HG03469 (cell line): ENCODE data around the gene ANKS3.

ENCODE experiments used
- ATAC-seq: cut with Tn5 transposase; IDR thresholded peaks from one replicate; pipeline ENCODE4 v1.9.1; 2021; ENCODE audit warnings: mild to moderate bottlenecking, moderate library complexity, moderate number of reproducible peaks; ENCODE audit not compliant: unreplicated experiment

Gene ANKS3

DNA sequence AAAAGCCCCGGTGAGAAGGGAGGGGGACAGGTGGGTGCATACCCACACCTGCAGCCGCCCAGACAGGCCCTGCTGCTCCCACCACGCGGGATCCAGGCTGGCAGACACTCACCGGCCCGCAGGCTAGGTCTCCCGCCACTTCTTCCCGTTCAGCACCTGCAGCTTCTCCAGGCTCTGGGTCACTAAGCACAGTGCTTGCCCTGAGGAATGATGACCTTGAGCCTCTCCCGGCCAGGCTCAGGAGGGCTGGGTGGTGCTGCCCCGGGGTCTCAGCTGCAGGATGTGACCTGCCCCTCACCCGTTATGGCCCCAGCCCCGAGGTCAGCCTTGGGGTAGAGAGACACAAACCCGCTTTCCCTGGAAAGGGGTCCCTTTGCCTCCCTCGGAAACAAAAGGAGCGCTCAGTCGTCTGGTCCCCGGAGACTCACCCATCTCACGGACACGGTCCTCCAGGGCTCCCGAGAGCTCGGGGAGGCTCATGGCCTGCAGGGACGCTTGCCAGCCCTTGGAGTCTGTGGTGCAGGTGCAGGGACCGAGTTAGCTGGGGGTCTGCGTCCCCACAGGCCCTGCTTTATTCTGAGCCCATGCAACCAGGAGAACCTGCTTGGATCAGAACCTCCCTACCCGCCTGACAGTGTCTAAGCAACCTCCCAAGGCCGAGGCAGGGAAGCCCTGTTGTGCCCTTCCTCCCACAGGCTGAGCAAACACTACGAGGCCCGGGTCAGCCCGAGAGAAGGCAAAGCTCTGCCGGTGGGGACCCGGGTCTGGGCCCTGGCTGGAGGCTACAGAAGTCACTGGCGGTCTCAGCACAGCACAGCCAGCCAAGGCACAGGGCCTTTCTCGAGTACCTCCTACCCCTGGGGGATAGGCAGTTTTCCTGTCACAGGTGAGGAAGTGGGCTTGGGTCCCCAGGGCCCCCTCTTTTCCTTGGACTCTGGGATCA lies 36.9 kb downstream of the ANKS3 start:
- ATAC-seq = no peak

DNA sequence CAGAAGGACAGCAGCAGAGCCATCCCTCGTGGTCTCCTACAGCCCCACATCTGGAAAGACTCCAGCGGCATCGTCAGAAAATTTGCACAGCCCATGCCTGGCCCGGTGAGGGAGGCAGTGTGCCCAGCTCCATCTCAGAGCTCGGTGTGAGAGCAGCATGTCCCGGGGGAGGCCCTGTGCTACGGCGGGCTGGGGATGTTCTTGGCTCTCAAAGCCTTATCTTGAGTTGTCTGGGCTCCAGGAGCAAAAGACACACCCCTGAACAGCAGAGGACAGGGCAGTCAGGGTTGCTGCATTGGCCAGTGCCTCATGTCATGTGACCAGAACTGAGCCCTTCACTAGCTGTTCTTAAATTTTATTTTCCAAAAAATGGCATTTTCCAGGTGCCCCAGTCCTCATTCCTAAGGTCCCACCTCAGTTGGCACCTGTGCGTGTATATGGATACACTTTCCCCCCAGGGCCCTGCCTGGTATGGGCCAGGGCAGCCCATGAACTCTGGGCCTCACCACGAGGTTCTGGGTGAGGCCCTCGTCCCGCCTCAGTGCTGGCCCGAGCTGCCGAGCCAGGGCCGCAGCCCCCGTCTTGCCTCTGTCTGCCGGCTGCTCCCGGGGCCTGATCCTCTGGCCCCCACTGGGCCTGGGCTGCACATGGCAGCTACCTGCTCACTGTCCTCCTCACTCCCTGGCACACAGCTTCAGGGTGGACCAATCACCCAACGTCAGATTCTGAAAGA lies 37.7 kb downstream of the ANKS3 start:
- ATAC-seq = no peak

DNA sequence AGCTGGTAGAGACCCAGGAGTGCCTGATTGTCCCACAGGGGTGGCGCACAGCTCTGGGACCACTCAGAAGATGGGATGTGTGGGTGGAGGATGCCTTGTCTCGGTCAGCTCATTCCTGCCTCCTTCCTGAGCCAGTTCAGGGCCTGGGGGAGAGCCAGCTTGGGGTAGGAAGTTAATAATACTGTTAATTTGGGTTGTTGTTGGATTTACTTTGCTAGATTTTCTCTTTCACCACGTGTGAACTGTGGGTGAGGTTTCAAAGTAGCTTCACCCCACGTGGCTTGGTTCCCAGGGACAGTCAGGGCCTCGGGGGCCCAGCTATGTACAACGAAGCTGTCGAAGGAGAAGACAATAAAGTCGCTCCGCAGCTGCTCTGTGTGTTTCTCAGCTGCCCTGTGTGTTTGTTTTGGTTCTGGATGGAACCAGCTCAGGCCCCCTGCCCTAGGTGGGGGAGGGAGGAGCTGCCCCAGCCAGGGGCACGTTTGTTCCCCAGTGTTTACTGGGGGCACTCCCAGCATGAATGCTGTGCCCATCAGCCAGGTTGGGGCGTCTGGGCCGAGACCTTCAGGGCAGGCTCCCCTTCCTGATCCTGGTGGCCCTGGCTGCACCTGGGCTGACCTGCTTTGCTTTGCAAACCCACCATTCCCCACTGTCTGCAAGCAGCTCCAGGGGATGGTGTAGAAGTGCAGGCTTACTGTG lies 38.4 kb downstream of the ANKS3 start:
- no peak for ATAC-seq

DNA sequence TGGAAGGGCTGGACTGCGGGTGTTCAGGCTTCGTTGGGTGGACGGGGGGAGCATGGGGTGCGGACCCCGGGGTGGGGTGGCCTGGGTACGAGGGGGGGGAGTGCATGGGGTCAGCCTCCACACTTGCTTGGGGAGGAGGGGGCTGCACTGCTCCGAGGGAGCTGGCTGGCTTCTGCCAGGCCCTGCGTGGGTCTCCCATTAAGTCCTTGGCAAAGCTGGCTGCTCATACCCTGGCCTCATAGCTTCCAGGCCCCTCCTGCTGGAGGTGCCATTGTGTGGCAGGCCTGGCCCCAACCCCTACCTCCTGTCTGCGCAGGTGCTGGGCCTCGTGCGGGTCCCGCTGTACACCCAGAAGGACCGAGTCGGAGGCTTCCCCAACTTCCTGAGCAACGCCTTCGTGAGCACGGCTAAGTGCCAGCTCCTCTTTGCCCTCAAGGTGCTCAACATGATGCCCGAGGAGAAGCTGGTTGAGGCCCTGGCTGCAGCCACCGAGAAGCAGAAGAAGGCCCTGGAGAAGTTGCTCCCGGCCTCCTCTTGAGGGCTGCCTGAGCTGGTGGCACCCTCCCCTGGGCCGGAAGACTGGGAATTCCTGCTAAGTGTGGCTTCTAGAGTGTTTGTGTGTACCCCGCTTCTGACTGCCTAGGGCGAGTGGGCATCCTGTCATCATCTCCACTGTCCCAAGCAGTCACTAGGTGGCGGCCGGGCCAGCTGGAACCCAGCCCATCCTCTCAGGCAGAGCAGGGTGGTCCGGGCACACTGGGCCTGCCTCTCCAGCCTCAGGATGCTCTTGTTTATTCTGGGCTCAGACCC lies 39.2 kb downstream of the ANKS3 start:
- ATAC-seq = no peak

DNA sequence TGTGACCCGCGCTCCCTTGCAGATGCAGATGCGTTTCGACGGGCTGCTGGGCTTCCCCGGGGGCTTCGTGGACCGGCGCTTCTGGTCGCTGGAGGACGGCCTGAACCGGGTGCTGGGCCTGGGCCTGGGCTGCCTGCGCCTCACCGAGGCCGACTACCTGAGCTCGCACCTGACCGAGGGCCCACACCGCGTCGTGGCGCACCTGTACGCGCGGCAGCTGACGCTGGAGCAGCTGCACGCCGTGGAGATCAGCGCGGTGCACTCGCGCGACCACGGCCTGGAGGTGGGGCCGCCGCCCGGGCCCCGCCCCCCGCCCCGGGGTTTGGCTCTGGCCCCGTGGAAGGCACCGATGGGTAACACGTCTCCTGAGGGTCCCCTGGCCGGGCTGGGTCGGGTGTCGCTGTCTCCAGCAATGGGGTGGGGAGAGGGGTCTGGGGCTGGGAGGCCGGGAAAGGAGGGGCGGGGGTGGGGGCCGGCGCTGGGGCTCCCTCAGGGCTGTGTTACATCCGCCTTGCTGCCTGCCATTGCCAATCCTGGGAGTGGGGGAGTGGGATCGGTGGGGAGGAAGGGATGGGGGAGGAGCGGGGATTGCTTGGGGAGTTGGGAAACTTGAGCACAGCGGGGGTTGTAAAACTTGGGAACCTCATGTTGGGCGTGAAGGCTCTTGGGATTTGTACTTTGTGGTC lies 40.0 kb downstream of the ANKS3 start:
- ATAC-seq = no peak

DNA sequence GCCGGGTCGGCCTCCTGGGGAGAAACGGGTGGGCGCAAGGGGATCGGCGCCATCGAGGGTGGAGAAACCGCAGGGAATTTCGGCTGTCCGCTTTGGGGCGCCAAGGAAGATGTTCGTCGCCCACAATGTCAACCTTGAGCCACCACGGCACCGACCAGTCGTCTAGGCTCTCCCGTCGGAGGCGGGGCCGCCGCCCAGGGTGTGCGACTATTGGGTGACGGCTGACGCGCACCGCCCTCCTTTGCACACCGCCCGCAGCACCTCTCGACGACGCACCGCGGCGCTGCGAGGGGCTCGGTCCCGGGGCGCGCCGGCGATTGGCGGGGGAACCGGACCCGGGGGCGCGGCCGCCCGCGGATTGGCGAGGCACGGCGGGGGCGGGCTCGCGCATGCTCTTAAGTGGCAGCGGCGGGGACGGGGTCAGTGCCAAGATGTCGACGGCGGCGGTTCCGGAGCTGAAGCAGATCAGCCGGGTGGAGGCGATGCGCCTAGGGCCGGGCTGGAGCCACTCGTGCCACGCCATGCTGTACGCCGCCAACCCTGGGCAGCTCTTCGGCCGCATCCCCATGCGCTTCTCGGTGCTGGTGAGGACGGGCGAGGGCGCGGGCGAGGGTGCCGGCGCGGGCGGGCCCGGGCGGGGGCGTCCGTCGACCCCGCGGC lies 40.6 kb downstream of the ANKS3 start, which contains the start of gene NUDT16L1:
TSS of gene NUDT16L1 (plus strand) at position 267 of the 660 bp plus-strand sequence. CDS start at position 432, 165 bp downstream.
- ATAC-seq = peak; percentile 90

DNA sequence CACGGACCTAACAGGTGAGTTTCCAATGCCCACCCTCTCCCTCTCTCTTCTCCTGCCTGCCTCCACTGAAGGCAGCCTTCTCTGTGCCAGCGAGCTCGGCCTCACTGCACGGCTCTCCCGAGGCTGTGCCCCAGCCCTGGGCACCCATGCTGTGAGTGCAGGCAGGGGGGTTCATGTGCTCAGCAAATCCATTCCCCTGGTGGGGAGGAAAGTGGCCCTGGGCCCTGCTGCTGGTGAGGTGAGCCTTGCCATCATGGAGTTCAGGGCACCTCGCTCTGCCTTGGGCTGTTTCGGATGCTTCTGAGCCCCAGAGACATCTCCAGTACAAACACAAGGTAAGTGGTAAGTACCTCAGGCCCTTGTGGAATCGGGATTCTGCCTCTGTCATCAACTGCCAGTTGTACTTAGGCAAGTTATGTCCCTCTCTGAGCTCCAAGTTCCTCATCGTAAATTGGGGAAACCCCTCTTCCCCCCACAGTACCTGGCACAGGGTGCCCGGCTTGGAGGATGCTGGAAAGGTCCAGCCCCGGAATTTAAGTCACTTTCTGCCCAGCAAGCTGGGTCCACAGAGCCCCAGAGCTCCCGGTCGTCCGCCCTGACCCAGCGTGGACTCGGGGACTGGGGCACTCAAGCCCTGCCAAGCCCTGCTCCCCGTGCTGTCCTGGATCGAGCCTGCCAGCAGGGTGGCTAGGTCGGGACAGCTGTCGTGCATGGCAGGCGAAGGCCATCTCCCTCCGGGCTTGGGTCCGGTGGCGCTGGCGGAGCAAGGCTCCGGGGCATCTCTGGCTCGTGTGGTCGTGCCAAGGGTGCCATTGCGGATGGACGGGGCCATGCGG lies 41.4 kb downstream of the ANKS3 start:
- ATAC-seq = peak; percentile 2

DNA sequence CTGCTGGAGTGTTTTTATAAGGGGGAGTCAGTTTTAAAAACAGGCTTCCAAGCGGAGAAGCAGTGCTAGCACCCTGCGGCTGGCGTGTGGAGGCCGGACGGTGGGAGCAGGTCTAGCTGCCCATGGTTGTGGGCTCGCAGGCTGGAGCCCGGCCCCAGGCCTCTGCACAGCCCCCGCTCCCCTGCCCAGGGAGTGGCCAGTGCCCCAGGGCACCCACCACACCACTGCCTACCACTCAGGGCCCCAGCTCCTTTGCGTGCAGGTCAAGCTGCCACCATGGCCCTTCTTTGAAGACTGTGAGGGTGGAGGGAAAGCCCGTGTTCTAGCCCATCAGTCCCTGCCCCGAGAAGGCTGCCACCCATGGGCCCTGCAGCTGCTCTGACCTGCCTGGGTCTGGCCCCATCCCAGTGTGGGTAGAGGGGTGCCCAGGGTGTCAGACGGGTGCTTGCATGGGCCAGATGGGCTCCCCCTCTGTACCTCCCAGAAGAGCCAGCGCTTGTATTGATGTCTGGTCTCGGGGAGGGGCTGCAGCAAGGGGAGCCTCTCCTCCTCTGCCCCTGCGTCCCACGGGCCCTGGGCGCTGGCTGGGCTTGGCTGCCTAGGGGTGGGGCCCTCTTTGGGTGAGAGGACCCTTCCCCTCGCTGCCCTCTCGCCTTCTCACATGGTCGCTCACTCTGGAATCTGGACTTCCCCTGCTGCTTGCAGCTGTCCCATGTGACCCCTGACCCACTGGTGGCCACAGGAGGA lies 42.2 kb downstream of the ANKS3 start:
- no peak for ATAC-seq

DNA sequence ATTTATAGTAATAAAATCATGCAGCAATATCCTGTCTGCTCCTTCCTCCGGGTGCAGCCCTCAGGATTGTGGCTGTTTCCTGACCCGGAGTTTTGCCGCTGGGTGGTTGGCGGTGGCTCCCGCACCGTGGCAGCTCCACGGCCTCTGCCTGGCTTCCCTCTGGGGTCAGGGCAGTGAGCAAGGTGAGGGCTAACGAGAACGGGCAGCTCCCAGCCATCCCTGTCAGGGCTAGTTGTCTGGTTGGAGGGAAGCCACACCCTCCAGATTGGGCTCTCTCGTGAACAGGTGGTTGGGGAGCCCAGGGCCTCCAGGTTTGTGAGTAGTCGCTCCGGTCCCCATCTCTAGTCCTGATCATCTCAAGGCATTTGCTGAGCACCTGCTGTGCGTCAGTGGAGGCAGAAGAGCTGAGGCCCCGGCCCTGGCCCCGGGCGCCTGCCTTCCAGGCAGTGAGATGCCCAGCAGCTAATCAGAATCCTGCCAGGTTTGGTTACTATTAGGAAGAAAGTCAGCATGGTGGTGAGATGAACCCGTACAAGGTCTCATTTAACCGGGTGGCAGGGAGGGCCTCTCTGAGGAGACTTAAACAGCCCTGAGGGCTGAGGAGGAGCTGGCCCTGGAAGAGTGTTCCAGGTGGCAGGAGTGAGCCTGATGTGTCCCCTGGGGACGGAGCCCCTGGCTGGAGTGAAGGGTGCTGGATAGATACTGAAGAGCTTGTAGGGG lies 43.0 kb downstream of the ANKS3 start:
- no peak for ATAC-seq

DNA sequence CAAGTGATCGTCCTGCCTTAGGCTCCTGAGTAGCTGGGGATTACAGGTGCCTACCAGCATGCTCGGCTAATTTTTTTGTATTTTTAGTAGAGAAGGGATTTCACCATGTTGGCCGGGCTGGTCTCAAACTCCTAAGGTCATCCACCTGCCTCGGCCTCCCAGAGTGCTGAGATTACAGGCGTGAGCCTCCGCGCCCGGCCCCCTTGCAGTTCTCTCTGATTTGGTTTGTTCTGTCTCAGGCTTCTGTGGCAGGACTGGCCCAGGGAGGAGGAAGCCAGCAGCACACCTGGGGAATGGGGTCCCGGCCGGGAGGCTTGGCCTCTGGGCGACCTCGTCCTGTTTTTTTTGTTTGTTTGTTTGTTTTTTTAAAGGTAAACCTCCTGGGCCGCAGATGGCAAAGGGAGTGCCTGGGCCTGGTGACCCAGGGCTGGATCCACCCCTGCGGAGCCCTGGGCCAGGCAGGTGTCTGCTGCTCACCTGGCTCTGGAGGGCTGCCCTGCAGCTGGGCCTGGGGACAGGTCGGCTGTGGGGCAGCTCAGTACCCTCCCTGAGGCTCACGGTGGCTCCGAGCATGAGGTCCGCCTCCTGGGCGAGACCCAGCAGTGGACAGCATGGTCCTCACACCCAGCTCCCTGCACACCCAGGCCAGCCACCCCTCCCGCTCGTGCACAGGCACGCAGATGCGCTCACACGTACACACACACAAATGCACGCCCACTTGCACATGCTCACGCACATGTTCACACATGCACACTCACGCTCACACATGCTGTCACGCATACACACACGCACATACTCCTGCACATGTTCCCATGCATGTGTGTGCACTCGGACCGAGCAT lies 44.0 kb downstream of the ANKS3 start:
- no peak for ATAC-seq

DNA sequence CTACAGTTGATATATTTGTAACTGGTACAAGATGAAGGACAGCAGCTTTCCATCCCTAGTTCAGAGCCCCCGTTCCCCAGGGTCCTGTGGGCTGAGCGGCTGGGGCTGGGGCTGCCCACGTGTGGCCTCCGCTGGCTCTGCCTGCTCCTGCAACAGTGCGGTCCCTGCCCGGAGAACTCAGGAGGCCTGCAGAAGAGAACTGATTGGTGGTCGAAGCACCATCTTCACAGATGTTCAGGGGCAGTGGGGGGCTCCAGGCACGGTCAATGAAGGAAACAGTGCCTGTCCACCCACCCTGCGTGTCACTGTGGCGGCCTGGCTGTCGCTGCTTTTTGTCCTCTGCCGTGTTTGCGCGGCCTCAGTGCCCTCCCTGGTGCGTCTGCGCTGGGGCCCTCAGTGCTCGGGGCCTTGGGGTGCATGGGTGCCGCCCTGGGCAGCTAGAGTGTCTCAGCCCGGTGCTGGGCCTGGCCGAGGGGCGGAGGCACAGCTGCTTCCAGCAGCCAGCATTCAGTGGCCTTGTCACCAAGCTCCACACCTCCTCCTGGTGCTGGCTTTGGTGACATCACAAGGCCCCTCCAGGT lies 44.9 kb downstream of the ANKS3 start:
- no peak for ATAC-seq

DNA sequence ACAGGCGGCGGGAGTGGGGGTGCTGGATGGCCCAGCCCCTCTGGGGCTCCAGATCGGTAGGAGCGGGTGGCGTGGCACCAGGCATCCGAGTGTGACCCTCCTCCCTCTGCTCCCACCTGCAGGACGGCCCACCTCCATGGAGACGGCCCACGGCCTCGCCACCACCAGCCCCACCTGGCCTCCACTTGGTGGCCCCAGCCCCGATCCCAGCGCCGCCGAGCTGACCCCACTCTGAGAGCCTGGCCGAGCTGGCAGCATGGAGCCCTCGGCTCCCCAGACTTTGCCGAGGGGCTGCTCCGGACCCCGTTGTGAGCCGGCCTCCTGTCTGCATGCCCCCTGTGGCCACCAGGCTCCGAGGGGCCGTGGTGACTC lies 45.4 kb downstream of the ANKS3 start:
- ATAC-seq = no peak

DNA sequence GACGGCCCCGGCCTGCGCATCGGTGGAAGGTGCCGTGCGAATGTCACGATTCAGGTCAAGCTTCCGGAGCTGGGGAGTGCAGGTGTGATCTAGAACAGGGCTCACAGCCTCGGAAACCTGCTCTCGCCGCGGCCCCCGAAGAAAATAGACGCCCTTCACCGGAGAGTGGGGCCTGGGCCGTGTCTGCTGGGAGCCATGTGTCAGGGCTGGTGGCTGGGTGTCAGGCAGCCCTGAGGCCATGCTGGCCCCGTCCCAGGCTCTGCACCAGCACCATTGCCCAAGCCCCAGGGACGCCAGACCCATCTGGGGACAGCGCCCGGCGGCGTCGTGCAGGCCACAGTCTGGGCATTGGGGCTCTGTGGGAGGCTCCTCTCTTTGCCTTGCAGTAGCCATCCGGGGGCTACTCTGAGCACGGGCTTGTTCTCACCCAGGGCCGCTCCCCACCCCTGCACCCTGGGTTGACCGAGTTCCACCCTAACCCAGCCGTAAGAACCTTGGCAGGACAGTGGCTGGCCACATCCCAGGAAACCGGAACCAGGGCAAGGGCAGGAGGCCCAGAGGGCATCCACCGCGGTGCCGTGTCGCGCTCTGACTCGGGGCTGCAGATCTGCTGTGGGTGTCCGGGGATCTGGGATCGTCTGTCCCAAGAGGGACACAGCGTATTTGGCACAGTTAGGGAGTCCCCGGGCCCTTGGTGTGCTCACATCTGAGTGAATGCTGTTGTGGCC lies 46.0 kb downstream of the ANKS3 start:
- ATAC-seq = no peak

DNA sequence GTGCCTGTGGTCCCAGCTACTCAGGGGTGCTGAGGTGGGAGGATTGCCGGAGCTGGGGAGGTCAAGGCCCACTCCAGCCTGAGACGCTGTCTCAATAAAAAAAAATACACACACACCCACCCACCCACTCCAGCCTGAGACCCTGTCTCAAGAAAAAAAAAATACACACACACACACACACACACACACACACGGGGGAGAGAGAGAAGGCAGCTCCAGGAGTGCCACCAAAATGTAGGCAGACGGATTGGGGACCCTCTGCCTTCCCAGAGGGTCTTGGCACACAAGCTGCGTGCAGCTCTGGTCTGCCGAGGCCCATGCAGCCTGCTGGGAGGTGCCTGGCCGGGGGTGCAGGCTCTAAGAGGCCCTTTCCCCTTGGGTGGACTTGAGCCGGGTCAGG lies 46.7 kb downstream of the ANKS3 start:
- no peak for ATAC-seq

DNA sequence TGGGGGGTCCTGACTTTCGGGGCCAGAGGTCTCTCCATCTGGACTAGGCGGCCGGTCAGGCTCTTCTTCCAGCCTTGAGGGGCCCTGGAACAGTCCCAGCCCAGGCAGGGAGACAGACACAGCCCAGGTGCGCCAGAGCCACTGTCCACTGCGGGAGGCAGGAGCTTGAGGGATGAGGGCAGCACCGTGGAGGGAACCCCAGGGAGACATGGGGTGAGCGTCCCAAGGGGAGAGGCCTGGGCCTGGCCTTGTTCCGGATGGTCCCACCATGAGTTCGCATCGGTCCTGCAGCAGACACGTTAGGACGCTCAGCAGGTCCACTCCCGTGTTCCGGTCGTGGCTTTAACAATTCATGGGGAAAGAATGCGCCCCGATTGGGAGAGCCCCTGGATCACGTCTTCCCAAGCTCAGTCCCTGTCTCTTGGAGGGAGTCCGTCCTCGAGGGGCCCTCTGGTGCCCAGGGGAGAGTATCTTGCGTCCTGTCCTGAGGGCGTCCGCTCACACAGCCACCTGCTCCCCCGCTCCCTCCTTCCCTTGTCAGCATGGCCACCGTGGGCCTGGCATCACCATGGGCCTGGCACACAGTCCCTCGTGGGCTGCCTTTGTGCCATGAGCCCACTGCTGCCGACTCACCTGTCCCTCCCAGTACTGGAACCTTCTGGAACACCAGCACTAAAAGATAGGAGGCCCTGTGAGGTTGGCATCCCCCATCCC lies 47.4 kb downstream of the ANKS3 start:
- no peak for ATAC-seq
